Liver (tissue), 3 donors: ENCODE measurements around the gene SCAF1.

ENCODE experiments used
- FOXA1 ChIP-seq: IDR thresholded peaks from 2 replicates; pipeline ENCODE4 v1.6.1; 2016; ENCODE audit warnings: antibody characterized with exemption
- TAF1 ChIP-seq: conservative IDR thresholded peaks from 2 replicates; pipeline ENCODE4 v1.6.1; 2016; ENCODE audit warnings: antibody characterized with exemption, mild to moderate bottlenecking
- TF ChIP-seq, protein P1 (sequence below): fragments of 150-350 bp; IDR thresholded peaks from 2 replicates; pipeline ENCODE4 v1.5.1; 2017; ENCODE audit warnings: improper control_type of control experiment, low read depth, low read length; ENCODE audit not compliant: missing input control
- TF ChIP-seq, protein P2 (sequence below): IDR thresholded peaks from 2 replicates; pipeline ENCODE4 v1.6.1; 2016; ENCODE audit warnings: antibody characterized with exemption
- TF ChIP-seq, protein P3 (sequence below): IDR thresholded peaks from 2 replicates; pipeline ENCODE4 v1.6.1; 2016; ENCODE audit warnings: antibody characterized with exemption, mild to moderate bottlenecking
- donor health status: healthy.
- donor health status: healthy.

DNA sequence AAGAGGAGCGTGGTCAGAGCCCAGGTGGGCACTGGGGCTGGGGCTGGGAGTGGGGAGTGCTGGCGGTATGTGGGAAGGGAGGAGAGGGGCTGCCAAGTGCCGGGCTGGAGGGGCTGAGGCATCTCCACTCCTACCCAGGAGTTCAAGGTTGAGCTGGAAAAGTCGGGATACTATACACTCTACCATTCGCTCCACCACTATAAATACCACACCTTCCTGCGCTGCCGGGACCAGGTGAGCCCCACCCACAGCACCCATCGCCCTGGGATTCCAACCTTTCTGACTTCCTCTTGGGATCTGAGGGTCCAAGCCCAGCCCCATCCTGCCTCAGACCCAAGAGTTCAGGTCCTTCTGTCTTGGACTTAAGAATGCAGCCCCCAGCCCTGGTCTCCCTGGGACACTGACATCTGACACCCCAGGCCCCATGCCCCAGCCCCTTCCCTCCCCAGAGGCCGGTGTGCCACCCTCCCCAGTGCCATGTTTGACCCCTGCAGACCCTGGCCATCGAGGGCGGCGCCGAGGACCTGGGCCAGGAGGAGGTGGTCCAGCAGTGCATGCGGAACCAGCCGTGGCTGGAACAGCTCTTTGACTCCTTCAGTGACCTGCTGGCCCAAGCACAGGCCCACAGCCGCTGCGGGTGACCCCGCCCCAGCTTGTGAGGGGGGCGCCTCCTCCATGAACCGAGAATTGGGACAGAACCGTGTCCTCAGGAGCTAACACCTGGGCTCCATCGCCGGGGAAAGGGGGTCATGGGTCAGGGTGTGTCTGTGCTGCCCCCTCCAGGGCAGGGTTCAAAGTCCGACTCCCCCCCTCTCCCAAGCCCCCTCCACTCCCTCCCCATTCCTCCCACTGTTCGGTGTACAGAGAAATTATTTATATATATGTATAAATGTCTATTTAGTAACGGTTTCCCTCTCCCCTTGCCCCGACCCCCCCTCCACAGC is 16.8 kb upstream of the SCAF1 start:
- TF ChIP-seq, protein P1, sequence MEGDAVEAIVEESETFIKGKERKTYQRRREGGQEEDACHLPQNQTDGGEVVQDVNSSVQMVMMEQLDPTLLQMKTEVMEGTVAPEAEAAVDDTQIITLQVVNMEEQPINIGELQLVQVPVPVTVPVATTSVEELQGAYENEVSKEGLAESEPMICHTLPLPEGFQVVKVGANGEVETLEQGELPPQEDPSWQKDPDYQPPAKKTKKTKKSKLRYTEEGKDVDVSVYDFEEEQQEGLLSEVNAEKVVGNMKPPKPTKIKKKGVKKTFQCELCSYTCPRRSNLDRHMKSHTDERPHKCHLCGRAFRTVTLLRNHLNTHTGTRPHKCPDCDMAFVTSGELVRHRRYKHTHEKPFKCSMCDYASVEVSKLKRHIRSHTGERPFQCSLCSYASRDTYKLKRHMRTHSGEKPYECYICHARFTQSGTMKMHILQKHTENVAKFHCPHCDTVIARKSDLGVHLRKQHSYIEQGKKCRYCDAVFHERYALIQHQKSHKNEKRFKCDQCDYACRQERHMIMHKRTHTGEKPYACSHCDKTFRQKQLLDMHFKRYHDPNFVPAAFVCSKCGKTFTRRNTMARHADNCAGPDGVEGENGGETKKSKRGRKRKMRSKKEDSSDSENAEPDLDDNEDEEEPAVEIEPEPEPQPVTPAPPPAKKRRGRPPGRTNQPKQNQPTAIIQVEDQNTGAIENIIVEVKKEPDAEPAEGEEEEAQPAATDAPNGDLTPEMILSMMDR, result no peak
- TF ChIP-seq, protein P2, sequence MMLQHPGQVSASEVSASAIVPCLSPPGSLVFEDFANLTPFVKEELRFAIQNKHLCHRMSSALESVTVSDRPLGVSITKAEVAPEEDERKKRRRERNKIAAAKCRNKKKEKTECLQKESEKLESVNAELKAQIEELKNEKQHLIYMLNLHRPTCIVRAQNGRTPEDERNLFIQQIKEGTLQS, result no peak
- TF ChIP-seq TAF1 (no peak), FOXA1 (no peak)
- TF ChIP-seq, protein P3, sequence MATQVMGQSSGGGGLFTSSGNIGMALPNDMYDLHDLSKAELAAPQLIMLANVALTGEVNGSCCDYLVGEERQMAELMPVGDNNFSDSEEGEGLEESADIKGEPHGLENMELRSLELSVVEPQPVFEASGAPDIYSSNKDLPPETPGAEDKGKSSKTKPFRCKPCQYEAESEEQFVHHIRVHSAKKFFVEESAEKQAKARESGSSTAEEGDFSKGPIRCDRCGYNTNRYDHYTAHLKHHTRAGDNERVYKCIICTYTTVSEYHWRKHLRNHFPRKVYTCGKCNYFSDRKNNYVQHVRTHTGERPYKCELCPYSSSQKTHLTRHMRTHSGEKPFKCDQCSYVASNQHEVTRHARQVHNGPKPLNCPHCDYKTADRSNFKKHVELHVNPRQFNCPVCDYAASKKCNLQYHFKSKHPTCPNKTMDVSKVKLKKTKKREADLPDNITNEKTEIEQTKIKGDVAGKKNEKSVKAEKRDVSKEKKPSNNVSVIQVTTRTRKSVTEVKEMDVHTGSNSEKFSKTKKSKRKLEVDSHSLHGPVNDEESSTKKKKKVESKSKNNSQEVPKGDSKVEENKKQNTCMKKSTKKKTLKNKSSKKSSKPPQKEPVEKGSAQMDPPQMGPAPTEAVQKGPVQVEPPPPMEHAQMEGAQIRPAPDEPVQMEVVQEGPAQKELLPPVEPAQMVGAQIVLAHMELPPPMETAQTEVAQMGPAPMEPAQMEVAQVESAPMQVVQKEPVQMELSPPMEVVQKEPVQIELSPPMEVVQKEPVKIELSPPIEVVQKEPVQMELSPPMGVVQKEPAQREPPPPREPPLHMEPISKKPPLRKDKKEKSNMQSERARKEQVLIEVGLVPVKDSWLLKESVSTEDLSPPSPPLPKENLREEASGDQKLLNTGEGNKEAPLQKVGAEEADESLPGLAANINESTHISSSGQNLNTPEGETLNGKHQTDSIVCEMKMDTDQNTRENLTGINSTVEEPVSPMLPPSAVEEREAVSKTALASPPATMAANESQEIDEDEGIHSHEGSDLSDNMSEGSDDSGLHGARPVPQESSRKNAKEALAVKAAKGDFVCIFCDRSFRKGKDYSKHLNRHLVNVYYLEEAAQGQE, result no peak
